H9 (cell line): Measurements from ENCODE around the gene ZNF587. TPM values are rescaled to one million over a fixed set of nuclear protein-coding genes. Genes with fewer than 3 reads are reported as not detected.

Experiments
- DNase-seq: peaks from one replicate; pipeline ENCODE4 v3.0.0-alpha.2; 2017
- H2AFZ ChIP-seq: one replicate; pipeline ENCODE4 v1.6.1; 2013; ENCODE audit warnings: mild to moderate bottlenecking, low read length, control low read depth, moderate library complexity
- H2AK5ac ChIP-seq: 2 replicates; pipeline ENCODE4 v1.6.1; 2013; ENCODE audit warnings: low read length, control low read depth, mixed read lengths; ENCODE audit not compliant: insufficient read length
- H2BK120ac ChIP-seq: one replicate; pipeline ENCODE4 v1.6.1; 2013; ENCODE audit warnings: low read depth, mild to moderate bottlenecking, low read length, control low read depth, inconsistent platforms; ENCODE audit not compliant: poor library complexity, severe bottlenecking
- H2BK12ac ChIP-seq: 2 replicates; pipeline ENCODE4 v1.6.1; 2013; ENCODE audit warnings: low read length, control low read depth, mixed read lengths, low read depth; ENCODE audit not compliant: insufficient read length
- H2BK15ac ChIP-seq: 2 replicates; pipeline ENCODE4 v1.6.1; 2013; ENCODE audit warnings: low read depth, low read length, control low read depth
- H2BK20ac ChIP-seq: one replicate; pipeline ENCODE4 v1.6.1; 2013; ENCODE audit warnings: low read depth, mild to moderate bottlenecking, low read length, control low read depth, inconsistent platforms; ENCODE audit not compliant: poor library complexity, severe bottlenecking
- H2BK5ac ChIP-seq: 2 replicates; pipeline ENCODE4 v1.6.1; 2013; ENCODE audit warnings: low read length, control low read depth, mixed read lengths; ENCODE audit not compliant: insufficient read length
- H3K14ac ChIP-seq: 2 replicates; pipeline ENCODE4 v1.6.1; 2013; ENCODE audit warnings: low read length, control low read depth; ENCODE audit not compliant: insufficient read depth
- H3K18ac ChIP-seq: 2 replicates; pipeline ENCODE4 v1.6.1; 2013; ENCODE audit warnings: low read depth, mild to moderate bottlenecking, mixed read lengths, low read length, control low read depth; ENCODE audit not compliant: insufficient read length
- H3K23ac ChIP-seq: 2 replicates; pipeline ENCODE4 v1.6.1; 2013; ENCODE audit warnings: low read length, control low read depth, mixed read lengths, low read depth; ENCODE audit not compliant: insufficient read length
- H3K23me2 ChIP-seq: 2 replicates; pipeline ENCODE4 v1.6.1; 2013; ENCODE audit warnings: low read depth, mild to moderate bottlenecking, mixed read lengths, low read length, control low read depth; ENCODE audit not compliant: insufficient read length, poor library complexity, severe bottlenecking
- H3K27ac ChIP-seq: 2 replicates; pipeline ENCODE4 v1.5.1; 2013; ENCODE audit warnings: low read length, control low read depth, mixed read lengths, low read depth; ENCODE audit not compliant: insufficient read length
- H3K27me3 ChIP-seq: 2 replicates; pipeline ENCODE4 v1.6.1; 2013; ENCODE audit warnings: low read length, control low read depth, inconsistent platforms; ENCODE audit not compliant: insufficient read depth
- H3K4ac ChIP-seq: 2 replicates; pipeline ENCODE4 v1.6.1; 2013; ENCODE audit warnings: low read depth, mild to moderate bottlenecking, control low read depth, inconsistent platforms, low read length, moderate library complexity
- H3K4me1 ChIP-seq: 2 replicates; pipeline ENCODE4 v1.6.1; 2013; ENCODE audit warnings: low read length, control low read depth, inconsistent platforms; ENCODE audit not compliant: insufficient read depth
- H3K4me2 ChIP-seq: 2 replicates; pipeline ENCODE4 v1.6.1; 2013; ENCODE audit warnings: low read length, control low read depth, mixed read lengths; ENCODE audit not compliant: insufficient read length, insufficient read depth
- H3K56ac ChIP-seq: 2 replicates; pipeline ENCODE4 v1.6.1; 2013; ENCODE audit warnings: low read depth, mild to moderate bottlenecking, mixed read lengths, low read length, control low read depth; ENCODE audit not compliant: insufficient read length
- H3K79me1 ChIP-seq: 2 replicates; pipeline ENCODE4 v1.6.1; 2013; ENCODE audit warnings: low read depth, mild to moderate bottlenecking, moderate library complexity, low read length, control low read depth, inconsistent platforms; ENCODE audit not compliant: insufficient read depth, poor library complexity, severe bottlenecking
- H3K79me2 ChIP-seq: 2 replicates; pipeline ENCODE4 v1.6.1; 2013; ENCODE audit warnings: low read length, control low read depth, inconsistent platforms; ENCODE audit not compliant: insufficient read depth
- H3K9ac ChIP-seq: 2 replicates; pipeline ENCODE4 v1.6.1; 2013; ENCODE audit warnings: low read length, control low read depth, mixed read lengths; ENCODE audit not compliant: insufficient read length; ENCODE audit errors: extremely low read depth
- H3K9me3 ChIP-seq: one replicate; pipeline ENCODE4 v1.6.1; 2013; ENCODE audit warnings: low read depth, low read length, inconsistent platforms; ENCODE audit not compliant: control insufficient read depth
- H3T11ph ChIP-seq: one replicate; pipeline ENCODE4 v1.6.1; 2013; ENCODE audit warnings: mild to moderate bottlenecking, low read length, control low read depth, inconsistent platforms
- H4K20me1 ChIP-seq: one replicate; pipeline ENCODE4 v1.6.1; 2013; ENCODE audit not compliant: control insufficient read depth, insufficient read length, insufficient read depth
- H4K5ac ChIP-seq: 2 replicates; pipeline ENCODE4 v1.6.1; 2013; ENCODE audit warnings: low read depth, mild to moderate bottlenecking, mixed read lengths, low read length, control low read depth; ENCODE audit not compliant: insufficient read length
- H4K8ac ChIP-seq: replicated peaks from 2 replicates; pipeline ENCODE4 v1.6.1; 2013; ENCODE audit warnings: low read length, control low read depth, mixed read lengths, low read depth; ENCODE audit not compliant: insufficient read length
- H4K91ac ChIP-seq: 2 replicates; pipeline ENCODE4 v1.6.1; 2013; ENCODE audit warnings: low read depth, mild to moderate bottlenecking, moderate library complexity, mixed read lengths, low read length, control low read depth; ENCODE audit not compliant: insufficient read length
- H3K27ac Mint-ChIP-seq, 3 experiments: 2 replicates in 2 of 3; 3 replicates in 1 of 3; pipeline ENCODE4 v1.8.0; 2020 to 2021; ENCODE audit warnings: mixed read lengths in 3 of 3, mild to moderate bottlenecking in 1 of 3, moderate library complexity in 1 of 3
- H3K27me3 Mint-ChIP-seq: 2 replicates; pipeline ENCODE4 v1.8.0; 2021; ENCODE audit warnings: low read depth, mild to moderate bottlenecking, moderate library complexity, mixed read lengths
- H3K36me3 Mint-ChIP-seq, 3 experiments: 2 replicates in 2 of 3; 3 replicates in 1 of 3; pipeline ENCODE4 v1.8.0; 2020 to 2021; ENCODE audit warnings: low read depth in 3 of 3, mixed read lengths in 3 of 3; ENCODE audit not compliant: insufficient read depth in 1 of 3
- H3K4me1 Mint-ChIP-seq, 2 experiments: 2 replicates each; pipeline ENCODE4 v1.8.0; 2020; ENCODE audit warnings: mixed read lengths in 2 of 2
- H3K4me3 Mint-ChIP-seq, 2 experiments: 2 replicates in 1 of 2; 3 replicates in 1 of 2; pipeline ENCODE4 v1.8.0; 2020 to 2021; ENCODE audit warnings: mild to moderate bottlenecking in 2 of 2, mixed read lengths in 2 of 2, moderate library complexity in 1 of 2
- H3K9me3 Mint-ChIP-seq, 2 experiments: 2 replicates in 1 of 2; 3 replicates in 1 of 2; pipeline ENCODE4 v1.8.0; 2020; ENCODE audit warnings: mild to moderate bottlenecking in 2 of 2, mixed read lengths in 2 of 2, moderate library complexity in 1 of 2
- WGBS: extraction: QIAGEN DNeasy Blood & Tissue Kit; methylation state at CpG from one replicate; pipeline ENCODE4 v1.1.7; 2013; ENCODE audit warnings: missing lambda C conversion rate, low lambda C conversion rate, mixed read lengths; ENCODE audit not compliant: insufficient read length; ENCODE audit errors: extremely low coverage; 5-methylcytosine and 5-hydroxymethylcytosine counted together
- total RNA-seq: library from RNA; stranded (reverse); gene quantifications from 2 replicates; pipeline ENCODE4 v1.2.1, GENCODE V29; 2021
- TF ChIP-seq, protein P1 (sequence below): fragments of 200-600 bp; sonication (generic); conservative IDR thresholded peaks from 3 replicates; pipeline ENCODE4 v1.8.0; 2021; ENCODE audit warnings: antibody characterized with exemption, mild to moderate bottlenecking

The ZNF587 gene
- total RNA-seq, 1 experiment from 2014 or later, result 40.0 TPM

DNA sequence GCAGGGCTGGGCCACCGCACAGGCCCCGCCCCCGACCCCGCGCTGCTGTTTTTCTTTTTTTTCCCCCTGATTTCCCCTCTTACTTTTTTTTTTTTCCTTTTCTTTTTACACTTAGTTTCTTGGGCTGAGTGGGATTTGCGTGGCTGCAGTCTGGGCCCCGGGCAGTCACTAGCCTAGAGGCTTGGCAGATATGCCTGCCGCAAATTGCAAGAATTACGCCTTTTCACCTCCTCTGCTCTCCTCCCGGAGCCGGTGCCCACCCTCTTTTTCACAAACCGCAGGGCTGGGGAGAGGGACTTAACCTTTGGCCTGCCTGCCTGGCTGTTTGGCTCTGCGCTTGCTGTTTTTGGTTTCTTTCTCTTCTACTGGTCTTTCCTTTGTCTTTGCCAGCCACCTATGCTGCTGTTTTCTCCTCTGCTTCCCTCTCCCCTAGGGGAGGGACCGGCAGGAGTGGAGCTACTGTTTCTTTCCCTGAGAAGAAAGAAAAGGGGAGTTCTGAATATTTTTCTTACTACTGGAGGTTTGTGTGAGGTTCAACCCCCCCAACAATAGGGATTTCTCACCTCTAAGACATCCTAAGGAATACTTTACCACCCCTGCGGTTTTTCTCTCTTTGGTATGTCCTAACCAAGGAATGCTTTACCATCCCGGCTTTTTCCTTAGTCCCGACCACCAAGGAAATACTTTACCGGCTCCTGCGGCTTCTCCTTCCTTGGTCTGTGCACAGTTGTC lies 45.9 kb upstream of the ZNF587 start:
- Histone ChIP-seq H3K4me2 (peak overlapping the region; percentile 75), H4K91ac (peak overlapping the region; percentile 17), H3T11ph (peak overlapping the region; percentile 47), H4K8ac (no peak overlapping the region), H3K27ac (peak overlapping the region; percentile 99), H3K18ac (peak overlapping the region; percentile 89), H3K9ac (peak overlapping the region; percentile 97), H2BK5ac (peak overlapping the region; percentile 80), H3K56ac (peak overlapping the region; percentile 99), H3K23me2 (peaks cover 11% of the 10 kb centered on the region), H3K4me1 (peaks cover 6% of the 10 kb centered on the region; the same call in 1 of the 2 replicates), H3K4ac (peak overlapping the region; percentile 95; the same call in 1 of the 2 replicates), H3K9me3 (no peaks in the 10 kb centered on the region), H2AFZ (peak overlapping the region; percentile 65), H2BK20ac (no peak overlapping the region), H3K79me2 (no peaks in the 10 kb centered on the region), H3K79me1 (no peaks in the 10 kb centered on the region), H3K23ac (no peak overlapping the region), H2AK5ac (no peak overlapping the region), H2BK15ac (no peak overlapping the region), H4K5ac (peak overlapping the region; percentile 72), H2BK120ac (peak overlapping the region; percentile 99), H4K20me1 (no peaks in the 10 kb centered on the region), H3K27me3 (no peaks in the 10 kb centered on the region), H2BK12ac (no peak overlapping the region), H3K14ac (peak overlapping the region; percentile 98)
- Mint-ChIP-seq H3K27me3 (no peaks in the 10 kb centered on the region), H3K9me3 (no peaks in the 10 kb centered on the region), H3K4me3 (peak overlapping the region; percentile 72 to 83), H3K27ac (peak overlapping the region; percentile 98 to 99 (median 98)), H3K36me3 (peaks cover 15 to 28% (median 25%) of the 10 kb centered on the region in 3 experiments), H3K4me1 (peaks cover 49 to 56% of the 10 kb centered on the region in 2 experiments)
- WGBS, result no CpG with 5 or more reads among the region's 19 CpGs
- DNase-seq, result peak; percentile 77
- TF ChIP-seq, protein P1, sequence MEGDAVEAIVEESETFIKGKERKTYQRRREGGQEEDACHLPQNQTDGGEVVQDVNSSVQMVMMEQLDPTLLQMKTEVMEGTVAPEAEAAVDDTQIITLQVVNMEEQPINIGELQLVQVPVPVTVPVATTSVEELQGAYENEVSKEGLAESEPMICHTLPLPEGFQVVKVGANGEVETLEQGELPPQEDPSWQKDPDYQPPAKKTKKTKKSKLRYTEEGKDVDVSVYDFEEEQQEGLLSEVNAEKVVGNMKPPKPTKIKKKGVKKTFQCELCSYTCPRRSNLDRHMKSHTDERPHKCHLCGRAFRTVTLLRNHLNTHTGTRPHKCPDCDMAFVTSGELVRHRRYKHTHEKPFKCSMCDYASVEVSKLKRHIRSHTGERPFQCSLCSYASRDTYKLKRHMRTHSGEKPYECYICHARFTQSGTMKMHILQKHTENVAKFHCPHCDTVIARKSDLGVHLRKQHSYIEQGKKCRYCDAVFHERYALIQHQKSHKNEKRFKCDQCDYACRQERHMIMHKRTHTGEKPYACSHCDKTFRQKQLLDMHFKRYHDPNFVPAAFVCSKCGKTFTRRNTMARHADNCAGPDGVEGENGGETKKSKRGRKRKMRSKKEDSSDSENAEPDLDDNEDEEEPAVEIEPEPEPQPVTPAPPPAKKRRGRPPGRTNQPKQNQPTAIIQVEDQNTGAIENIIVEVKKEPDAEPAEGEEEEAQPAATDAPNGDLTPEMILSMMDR, result no peak
